ENCODE results near the gene DMRTA2. TPM values are rescaled to one million over a fixed set of nuclear protein-coding genes. Genes with fewer than 3 reads are reported as not detected.
"Not testable (repeated sequence)": the region's sequence is repeated elsewhere in the genome, so short reads cannot be mapped to it uniquely, and the experiment has no call there.

The DMRTA2 gene
- polyA plus RNA-seq, 1 donor = not detected

GRCh38 chr1:50381551-50381950 is 41.7 kb downstream of the DMRTA2 start:
- not testable (repeated sequence) for DNase-seq

GRCh38 chr1:50378770-50379169 is 44.5 kb downstream of the DMRTA2 start:
- no peak for DNase-seq

GRCh38 chr1:50373532-50373931 is 49.7 kb downstream of the DMRTA2 start:
- no peak for DNase-seq

- DNase-seq = no peak
Measured at GRCh38 chr1:50371749-50372148, 51.5 kb downstream of the DMRTA2 start.

- no peak for DNase-seq
Measured at GRCh38 chr1:50369830-50370229, 53.4 kb downstream of the DMRTA2 start.

- DNase-seq = no peak
Measured at GRCh38 chr1:50369008-50369634, 54.1 kb downstream of the DMRTA2 start.

- peak; percentile 44 for DNase-seq
Measured at GRCh38 chr1:50368179-50369007, 54.9 kb downstream of the DMRTA2 start.
